Measurements from ENCODE around the gene TAS2R16. TPM values are rescaled to one million over a fixed set of nuclear protein-coding genes. Genes with fewer than 3 reads are reported as not detected.

The TAS2R16 gene
- total and polyA plus RNA-seq, 2 donors (not counting 3 experiments of a cell fraction or from before 2014, with no cell fraction given) = not detected

DNA sequence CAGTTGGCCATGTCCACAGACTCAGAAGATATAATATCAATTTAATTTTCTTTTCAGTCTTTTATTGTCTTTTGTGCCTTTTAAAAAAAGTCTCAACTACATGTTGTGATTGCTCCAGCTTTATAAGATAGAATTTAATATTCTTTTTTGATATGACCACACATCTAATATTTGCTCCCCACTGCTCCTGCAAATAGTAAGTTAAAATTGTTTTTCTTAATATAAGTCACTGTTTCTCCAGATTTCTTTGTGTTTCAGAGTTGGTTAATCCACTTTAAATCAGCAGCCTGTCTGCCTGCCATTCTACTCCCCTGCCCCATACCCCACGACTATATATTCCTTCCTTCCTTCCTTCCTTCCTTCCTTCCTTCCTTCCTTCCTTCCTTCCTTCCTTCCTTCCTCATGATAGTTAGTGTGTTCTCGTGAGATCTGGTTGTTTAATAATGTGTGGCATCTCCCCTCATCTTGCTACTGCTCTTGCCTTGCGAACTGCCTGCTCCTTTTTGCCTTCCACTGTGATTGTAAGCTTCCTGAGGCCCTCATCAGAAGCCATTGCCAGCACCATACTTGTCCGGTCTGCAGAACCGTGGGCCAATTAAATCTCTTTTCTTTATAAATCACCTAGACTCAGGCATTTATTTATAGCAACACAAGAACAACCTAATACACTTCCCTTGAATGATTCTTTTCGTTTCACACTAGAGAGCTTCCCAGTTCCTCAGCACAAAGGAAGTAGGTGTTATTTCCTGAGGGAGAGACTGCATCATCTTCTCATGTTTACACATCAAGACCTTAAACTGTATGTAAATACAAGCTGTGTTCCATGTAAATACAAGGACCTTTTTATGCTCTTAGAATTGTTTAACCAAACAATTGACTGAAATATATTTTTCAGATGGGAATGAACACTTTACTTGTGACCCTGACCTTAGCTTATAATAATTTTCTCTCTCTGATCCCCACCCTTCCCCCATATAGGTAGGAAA, 24.5 kb downstream of the TAS2R16 start:
- Histone ChIP-seq H3K27ac (ENCODE audit: insufficient read depth, low read depth, low read length) (no peak overlapping the region), H3K4me1 (ENCODE audit: control insufficient read depth, extremely low read depth, insufficient read depth, low read length) (no peaks in the 10 kb centered on the region), H3K9ac (replicated peaks; ENCODE audit: extremely low read depth, insufficient read depth, low read length) (no peak overlapping the region), H4K20me1 (replicated peaks; ENCODE audit: control insufficient read depth, extremely low read depth, insufficient read depth, low read length) (no peaks in the 10 kb centered on the region), H3K36me3 (ENCODE audit: control insufficient read depth in 2 of 2, extremely low read depth in 1 of 2, insufficient read depth in 2 of 2, low read length in 2 of 2) (no peaks in the 10 kb centered on the region), H3K4me2 (ENCODE audit: insufficient read depth, low read length) (no peak overlapping the region), H3K4me3 (replicated peaks in 1 of 3; ENCODE audit: insufficient read depth in 1 of 3, low read depth in 1 of 3, low read length in 3 of 3) (no peak overlapping the region), H2AFZ (ENCODE audit: low read depth, low read length) (no peak overlapping the region), H3K79me2 (ENCODE audit: control insufficient read depth, insufficient read depth, low read length) (no peaks in the 10 kb centered on the region), H3K27me3 (ENCODE audit: control insufficient read depth in 2 of 2, insufficient read depth in 2 of 2, low read length in 2 of 2) (no peaks in the 10 kb centered on the region), H3K9me3 (replicated peaks; ENCODE audit: control insufficient read depth, insufficient read depth, low read length) (no peaks in the 10 kb centered on the region), H3K9me1 (replicated peaks; ENCODE audit: control insufficient read depth, extremely low read depth, insufficient read depth, low read length) (no peaks in the 10 kb centered on the region)
- dilution Hi-C loops (cut with MboI; ENCODE audit: extremely low pct_ligation_motif_present, low sequenced_read_pairs) = no loop called here
- TF ChIP-seq POLR2AphosphoS5 (IDR thresholded peaks at IDR 0.05; ENCODE audit: insufficient read depth, low read depth, low read length) (no peak), MAX (IDR thresholded peaks at IDR 0.05; ENCODE audit: insufficient read depth, insufficient read length) (no peak), FOS (IDR thresholded peaks at IDR 0.05; ENCODE audit: borderline replicate concordance, insufficient read depth, low read length) (no peak), EZH2 (IDR thresholded peaks at IDR 0.05; ENCODE audit: borderline replicate concordance, low read depth, low read length, severe bottlenecking) (no peak)
- TF ChIP-seq, protein P1, sequence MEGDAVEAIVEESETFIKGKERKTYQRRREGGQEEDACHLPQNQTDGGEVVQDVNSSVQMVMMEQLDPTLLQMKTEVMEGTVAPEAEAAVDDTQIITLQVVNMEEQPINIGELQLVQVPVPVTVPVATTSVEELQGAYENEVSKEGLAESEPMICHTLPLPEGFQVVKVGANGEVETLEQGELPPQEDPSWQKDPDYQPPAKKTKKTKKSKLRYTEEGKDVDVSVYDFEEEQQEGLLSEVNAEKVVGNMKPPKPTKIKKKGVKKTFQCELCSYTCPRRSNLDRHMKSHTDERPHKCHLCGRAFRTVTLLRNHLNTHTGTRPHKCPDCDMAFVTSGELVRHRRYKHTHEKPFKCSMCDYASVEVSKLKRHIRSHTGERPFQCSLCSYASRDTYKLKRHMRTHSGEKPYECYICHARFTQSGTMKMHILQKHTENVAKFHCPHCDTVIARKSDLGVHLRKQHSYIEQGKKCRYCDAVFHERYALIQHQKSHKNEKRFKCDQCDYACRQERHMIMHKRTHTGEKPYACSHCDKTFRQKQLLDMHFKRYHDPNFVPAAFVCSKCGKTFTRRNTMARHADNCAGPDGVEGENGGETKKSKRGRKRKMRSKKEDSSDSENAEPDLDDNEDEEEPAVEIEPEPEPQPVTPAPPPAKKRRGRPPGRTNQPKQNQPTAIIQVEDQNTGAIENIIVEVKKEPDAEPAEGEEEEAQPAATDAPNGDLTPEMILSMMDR (IDR thresholded peaks at IDR 0.05; ENCODE audit: extremely low read depth in 1 of 2, insufficient read depth in 1 of 2, low read depth in 1 of 2, low read length in 2 of 2) = no peak
- FAIRE-seq = no peak
- BruUV-seq (replicated peaks) = no TSS peak
- ChIA-PET POLR2A (no interaction called here), CTCF (interaction anchor here (0.8 to 1.6 kb wide), 3 partner anchors 12 to 168 kb away, joined by 3 read pairs; no protein-coding TSS in a partner anchor)
- DNase-seq (ENCODE audit: low read depth, low spot score) = no peak
- intact Hi-C loops (cut with micrococcal nuclease) = no loop called here
